GM18505 (cell line): ENCODE results near the gene APOL2.
"Not testable (repeated sequence)": the region's sequence is repeated elsewhere in the genome, so short reads cannot be mapped to it uniquely, and the experiment has no call there.

Source experiments
- ATAC-seq: cut with Tn5 transposase; IDR thresholded peaks from one replicate; pipeline ENCODE4 v1.9.1; 2021; ENCODE audit not compliant: unreplicated experiment
- POLR2A ChIP-seq: IDR thresholded peaks from 4 replicates; pipeline ENCODE4 v1.6.1; 2011; ENCODE audit warnings: borderline replicate concordance; ENCODE audit not compliant: insufficient read depth, insufficient read length; ENCODE audit errors: extremely low read depth

APOL2 gene

GRCh38 chr22:36198536-36198935, 40.8 kb downstream of the APOL2 start:
- TF ChIP-seq POLR2A = no peak
- ATAC-seq = no peak

GRCh38 chr22:36197514-36198146, 41.7 kb downstream of the APOL2 start:
- no peak for TF ChIP-seq POLR2A
- no peak for ATAC-seq

- ATAC-seq = no peak
- no peak for TF ChIP-seq POLR2A
Measured at GRCh38 chr22:36197065-36197440, 42.3 kb downstream of the APOL2 start.

- no peak for ATAC-seq
- TF ChIP-seq POLR2A = no peak
Measured at GRCh38 chr22:36196254-36197064, 42.9 kb downstream of the APOL2 start.

GRCh38 chr22:36194971-36195370, 44.4 kb downstream of the APOL2 start:
- TF ChIP-seq POLR2A = no peak
- no peak for ATAC-seq

- no peak for TF ChIP-seq POLR2A
- ATAC-seq = no peak
Measured at GRCh38 chr22:36194385-36194784, 44.9 kb downstream of the APOL2 start.

- no peak for TF ChIP-seq POLR2A
- ATAC-seq = no peak
Measured at GRCh38 chr22:36193577-36193976, 45.8 kb downstream of the APOL2 start.

GRCh38 chr22:36193171-36193570, 46.2 kb downstream of the APOL2 start:
- no peak for TF ChIP-seq POLR2A
- no peak for ATAC-seq

GRCh38 chr22:36192542-36192941, 46.8 kb downstream of the APOL2 start:
- ATAC-seq = no peak
- no peak for TF ChIP-seq POLR2A

GRCh38 chr22:36191106-36191836, 48.1 kb downstream of the APOL2 start:
- no peak for TF ChIP-seq POLR2A
- ATAC-seq = no peak

GRCh38 chr22:36187862-36188261, 51.5 kb downstream of the APOL2 start:
- not testable (repeated sequence) for ATAC-seq

- ATAC-seq = no peak
- TF ChIP-seq POLR2A = no peak
Measured at GRCh38 chr22:36185828-36186624, 53.3 kb downstream of the APOL2 start.

- no peak for ATAC-seq
- TF ChIP-seq POLR2A = no peak
Measured at GRCh38 chr22:36184433-36185025, 54.8 kb downstream of the APOL2 start.

GRCh38 chr22:36183446-36183845, 55.9 kb downstream of the APOL2 start:
- ATAC-seq = no peak
- TF ChIP-seq POLR2A = no peak

GRCh38 chr22:36182857-36183256, 56.5 kb downstream of the APOL2 start:
- TF ChIP-seq POLR2A = no peak
- ATAC-seq = no peak
